ENCODE measurements around the gene DCAF4.

DCAF4 gene

DNA sequence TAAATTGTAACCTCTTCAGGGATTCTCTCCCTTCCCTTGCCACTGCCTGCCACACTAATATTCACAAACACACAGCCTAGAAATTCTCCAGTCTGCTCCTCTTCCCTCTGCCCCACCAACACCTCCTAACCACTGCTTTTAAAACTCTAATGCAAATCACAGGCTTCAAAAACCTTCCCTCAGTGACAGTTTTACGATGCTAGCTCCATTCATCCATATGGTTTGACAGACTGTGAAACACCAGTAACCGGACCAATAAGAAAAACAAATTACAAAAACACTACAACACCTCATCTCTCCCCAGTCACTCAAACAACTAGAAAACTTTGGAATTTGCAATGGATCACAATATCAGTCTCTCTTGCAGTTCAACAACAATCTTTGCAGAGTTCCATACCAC lies 38.1 kb upstream of the DCAF4 start:
- TF ChIP-seq, protein P1, sequence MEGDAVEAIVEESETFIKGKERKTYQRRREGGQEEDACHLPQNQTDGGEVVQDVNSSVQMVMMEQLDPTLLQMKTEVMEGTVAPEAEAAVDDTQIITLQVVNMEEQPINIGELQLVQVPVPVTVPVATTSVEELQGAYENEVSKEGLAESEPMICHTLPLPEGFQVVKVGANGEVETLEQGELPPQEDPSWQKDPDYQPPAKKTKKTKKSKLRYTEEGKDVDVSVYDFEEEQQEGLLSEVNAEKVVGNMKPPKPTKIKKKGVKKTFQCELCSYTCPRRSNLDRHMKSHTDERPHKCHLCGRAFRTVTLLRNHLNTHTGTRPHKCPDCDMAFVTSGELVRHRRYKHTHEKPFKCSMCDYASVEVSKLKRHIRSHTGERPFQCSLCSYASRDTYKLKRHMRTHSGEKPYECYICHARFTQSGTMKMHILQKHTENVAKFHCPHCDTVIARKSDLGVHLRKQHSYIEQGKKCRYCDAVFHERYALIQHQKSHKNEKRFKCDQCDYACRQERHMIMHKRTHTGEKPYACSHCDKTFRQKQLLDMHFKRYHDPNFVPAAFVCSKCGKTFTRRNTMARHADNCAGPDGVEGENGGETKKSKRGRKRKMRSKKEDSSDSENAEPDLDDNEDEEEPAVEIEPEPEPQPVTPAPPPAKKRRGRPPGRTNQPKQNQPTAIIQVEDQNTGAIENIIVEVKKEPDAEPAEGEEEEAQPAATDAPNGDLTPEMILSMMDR (IDR thresholded peaks at IDR 0.05; ENCODE audit: extremely low read depth, insufficient read depth, missing control alignments): no peak
- in situ Hi-C loops (cut with MboI; ENCODE audit: low pct_unique_long_range_greater_than_20kb, low sequenced_read_pairs, unreplicated experiment): no loop called here
- no peak for DNase-seq (ENCODE audit: low spot score)

- in situ Hi-C loops (cut with MboI; ENCODE audit: low pct_unique_long_range_greater_than_20kb, low sequenced_read_pairs, unreplicated experiment): no loop called here
- TF ChIP-seq, protein P1 (IDR thresholded peaks at IDR 0.05; ENCODE audit: extremely low read depth, insufficient read depth, missing control alignments): no peak
- no peak for DNase-seq (ENCODE audit: low spot score)
Observed at GRCh38 chr14:72888636-72889201, 37.5 kb upstream of the DCAF4 start.

GRCh38 chr14:72889366-72889765 lies 36.9 kb upstream of the DCAF4 start:
- DNase-seq (ENCODE audit: low spot score): no peak
- in situ Hi-C loops (cut with MboI; ENCODE audit: low pct_unique_long_range_greater_than_20kb, low sequenced_read_pairs, unreplicated experiment): no loop called here
- TF ChIP-seq, protein P1 (IDR thresholded peaks at IDR 0.05; ENCODE audit: extremely low read depth, insufficient read depth, missing control alignments): no peak

DNA sequence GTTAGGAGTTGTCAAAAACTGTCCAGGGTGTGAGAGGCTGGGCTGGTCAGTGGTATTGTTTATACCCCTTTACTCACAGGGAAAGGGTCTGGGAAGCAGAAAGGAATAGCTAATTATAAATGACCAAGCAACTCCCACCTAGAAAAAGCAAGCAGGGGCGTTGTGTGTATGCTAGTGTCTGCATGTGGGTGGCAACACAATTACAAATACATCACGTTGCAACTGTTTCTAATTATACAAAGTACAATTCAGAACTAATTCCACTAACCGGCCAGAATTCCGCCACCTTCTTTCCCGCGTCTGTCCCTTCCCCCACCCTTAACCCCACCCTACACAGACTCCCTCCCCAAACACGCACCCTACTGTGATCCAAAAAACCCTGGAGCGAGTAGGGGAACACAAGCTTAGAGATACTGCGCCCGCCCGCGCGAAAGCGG lies 34.6 kb upstream of the DCAF4 start:
- no peak for DNase-seq (ENCODE audit: low spot score)
- in situ Hi-C loops (cut with MboI; ENCODE audit: low pct_unique_long_range_greater_than_20kb, low sequenced_read_pairs, unreplicated experiment): no loop called here
- TF ChIP-seq, protein P1 (IDR thresholded peaks at IDR 0.05; ENCODE audit: extremely low read depth, insufficient read depth, missing control alignments): no peak

- TF ChIP-seq, protein P1 (IDR thresholded peaks at IDR 0.05; ENCODE audit: extremely low read depth, insufficient read depth, missing control alignments): no peak
- in situ Hi-C loops (cut with MboI; ENCODE audit: low pct_unique_long_range_greater_than_20kb, low sequenced_read_pairs, unreplicated experiment): no loop called here
- DNase-seq (ENCODE audit: low spot score): peak; percentile 39
Observed at GRCh38 chr14:72892103-72892878, 34.0 kb upstream of the DCAF4 start.

DNA sequence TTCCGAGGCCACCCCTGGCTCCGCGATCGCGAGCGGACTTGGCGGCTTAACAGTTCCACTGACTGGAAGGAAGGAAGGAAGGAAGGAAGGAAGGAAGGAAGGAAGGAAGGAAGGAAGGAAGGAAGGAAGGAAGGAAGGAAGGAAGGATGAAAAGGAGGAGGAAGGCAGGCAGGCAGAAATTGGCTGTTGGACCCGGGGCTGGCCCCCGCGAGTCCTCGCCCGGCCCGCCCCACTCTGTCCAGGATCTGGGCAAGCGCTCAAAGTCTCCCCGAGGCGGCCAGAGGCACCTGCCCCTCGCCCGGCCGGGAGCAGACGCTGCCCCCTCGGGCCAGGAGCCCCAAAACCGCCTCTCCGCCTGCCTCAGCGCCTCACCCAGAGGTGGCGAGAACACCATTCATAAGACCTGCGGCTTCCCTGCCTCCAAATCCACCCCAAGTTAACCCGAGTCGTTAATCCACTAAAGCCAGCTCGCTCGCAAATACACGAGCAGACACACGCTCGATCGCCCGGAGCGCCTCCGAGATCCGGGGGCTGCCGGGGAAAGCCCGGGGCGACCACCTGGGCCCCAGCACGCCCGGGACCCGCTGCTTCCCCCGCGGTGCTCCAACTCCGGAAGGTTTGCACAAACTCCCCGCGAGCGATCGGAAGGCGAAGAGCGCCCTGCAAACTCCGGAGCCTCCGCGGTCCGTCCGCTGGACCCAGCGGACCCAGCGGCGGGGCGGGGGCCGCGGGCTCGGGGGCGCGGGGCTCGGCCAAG lies 33.2 kb upstream of the DCAF4 start:
- in situ Hi-C loops (cut with MboI; ENCODE audit: low pct_unique_long_range_greater_than_20kb, low sequenced_read_pairs, unreplicated experiment): no loop called here
- DNase-seq (ENCODE audit: low spot score): peak; percentile 52
- TF ChIP-seq, protein P1 (IDR thresholded peaks at IDR 0.05; ENCODE audit: extremely low read depth, insufficient read depth, missing control alignments): no peak
